Esophagus squamous epithelium (tissue), 4 donors: ENCODE results near the gene CHSY3.

Source experiments
- POLR2A ChIP-seq, 4 donors: fragments of 450-650 bp; IDR thresholded peaks; one replicate each; pipeline ENCODE4 v1.6.1; 2017; ENCODE audit warnings: antibody characterized with exemption in 4 of 4, mild to moderate bottlenecking in 4 of 4, moderate library complexity in 3 of 4
- TF ChIP-seq, protein P1 (sequence below), 6 experiments: fragments of 450-650 bp in 4 of 6; fragments of 200-600 bp in 2 of 6; sonication (generic) in 2 of 6; IDR thresholded peaks; one replicate each; pipeline ENCODE4 v1.5.1; 2016 to 2019; ENCODE audit warnings: antibody characterized with exemption in 6 of 6, mild to moderate bottlenecking in 4 of 6, moderate library complexity in 4 of 6

DNA sequence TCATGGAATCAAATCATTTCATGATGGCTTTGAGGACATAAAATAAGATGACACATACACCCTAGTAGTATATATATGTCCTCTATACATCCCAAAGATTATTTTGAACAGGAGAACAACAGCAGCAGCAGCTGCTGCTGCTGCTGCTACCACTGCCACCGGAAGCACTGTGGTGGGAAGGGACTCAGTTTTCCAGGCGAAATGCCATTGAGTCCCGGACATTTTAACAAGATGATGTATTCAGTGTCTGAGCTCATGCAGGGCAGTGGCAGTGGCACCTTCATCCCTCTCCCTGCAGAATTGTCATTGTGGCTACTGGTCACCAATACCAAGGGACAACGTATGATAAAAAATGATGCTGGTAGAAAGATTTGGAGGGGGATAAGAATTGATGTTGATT, 151.3 kb downstream of the CHSY3 start:
- TF ChIP-seq, protein P1, sequence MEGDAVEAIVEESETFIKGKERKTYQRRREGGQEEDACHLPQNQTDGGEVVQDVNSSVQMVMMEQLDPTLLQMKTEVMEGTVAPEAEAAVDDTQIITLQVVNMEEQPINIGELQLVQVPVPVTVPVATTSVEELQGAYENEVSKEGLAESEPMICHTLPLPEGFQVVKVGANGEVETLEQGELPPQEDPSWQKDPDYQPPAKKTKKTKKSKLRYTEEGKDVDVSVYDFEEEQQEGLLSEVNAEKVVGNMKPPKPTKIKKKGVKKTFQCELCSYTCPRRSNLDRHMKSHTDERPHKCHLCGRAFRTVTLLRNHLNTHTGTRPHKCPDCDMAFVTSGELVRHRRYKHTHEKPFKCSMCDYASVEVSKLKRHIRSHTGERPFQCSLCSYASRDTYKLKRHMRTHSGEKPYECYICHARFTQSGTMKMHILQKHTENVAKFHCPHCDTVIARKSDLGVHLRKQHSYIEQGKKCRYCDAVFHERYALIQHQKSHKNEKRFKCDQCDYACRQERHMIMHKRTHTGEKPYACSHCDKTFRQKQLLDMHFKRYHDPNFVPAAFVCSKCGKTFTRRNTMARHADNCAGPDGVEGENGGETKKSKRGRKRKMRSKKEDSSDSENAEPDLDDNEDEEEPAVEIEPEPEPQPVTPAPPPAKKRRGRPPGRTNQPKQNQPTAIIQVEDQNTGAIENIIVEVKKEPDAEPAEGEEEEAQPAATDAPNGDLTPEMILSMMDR (IDR thresholded peaks at IDR 0.05), result no peak
- TF ChIP-seq POLR2A (IDR thresholded peaks at IDR 0.05), result no peak
